D721Med (cell line): ENCODE measurements around the gene SLC46A2.

Source experiments
- DNase-seq: peaks from one replicate; pipeline ENCODE4 v3.0.0; 2011; ENCODE audit warnings: low spot score; ENCODE audit not compliant: insufficient read length
- FAIRE-seq: peaks from 2 replicates; lab custom pipeline; 2011; peaks lifted over from hg19 to GRCh38; lab: Jason Lieb, UNC
- CTCF ChIP-seq: IDR thresholded peaks from 2 replicates; pipeline ENCODE4 v1.5.1; 2012; ENCODE audit warnings: mild to moderate bottlenecking, control low read depth; ENCODE audit not compliant: insufficient read depth; ENCODE audit errors: missing control alignments

SLC46A2 gene

GRCh38 chr9:112846528-112847488, 43.9 kb downstream of the SLC46A2 start:
- no peak for DNase-seq
- FAIRE-seq = no peak
- TF ChIP-seq CTCF = no peak

- FAIRE-seq = no peak
- peak; percentile 57 for DNase-seq
Measured at GRCh38 chr9:112844771-112845542, 45.7 kb downstream of the SLC46A2 start.

GRCh38 chr9:112842555-112842954, 48.1 kb downstream of the SLC46A2 start:
- no peak for TF ChIP-seq CTCF
- FAIRE-seq = no peak
- no peak for DNase-seq

More at GRCh38 chr9:112844771-112845542, 45.7 kb downstream of the SLC46A2 start:
- TF ChIP-seq CTCF = peak; percentile 98

GRCh38 chr9:112841261-112841660, 49.4 kb downstream of the SLC46A2 start:
- TF ChIP-seq CTCF = no peak
- FAIRE-seq (no peak), DNase-seq (no peak)

- TF ChIP-seq CTCF = no peak
- FAIRE-seq = no peak
- DNase-seq = no peak
Measured at GRCh38 chr9:112839331-112839730, 51.3 kb downstream of the SLC46A2 start.

- no peak for TF ChIP-seq CTCF
- no peak for FAIRE-seq
- DNase-seq = no peak
Measured at GRCh38 chr9:112838342-112838741, 52.3 kb downstream of the SLC46A2 start.
